ENCODE measurements around the gene MCUR1. TPM values are rescaled to one million over a fixed set of nuclear protein-coding genes. Genes with fewer than 3 reads are reported as not detected.
"Not testable (repeated sequence)": the region's sequence is repeated elsewhere in the genome, so short reads cannot be mapped to it uniquely, and the experiment has no call there.

The MCUR1 gene
- polyA plus RNA-seq, 2 donors: 10.4 to 40.0 TPM

GRCh38 chr6:13789746-13790145 is 24.6 kb downstream of the MCUR1 start:
- no peak overlapping the region for H3K27ac ChIP-seq (ENCODE audit: low read depth in 2 of 2, low read length in 1 of 2)
- no peaks in the 10 kb centered on the region for H3K36me3 ChIP-seq (ENCODE audit: control insufficient read depth in 2 of 2, insufficient read depth in 2 of 2, low read length in 1 of 2)
- no peaks in the 10 kb centered on the region for H3K27me3 ChIP-seq (ENCODE audit: control insufficient read depth in 1 of 2, insufficient read depth in 2 of 2, low read length in 2 of 2)
- no peaks in the 10 kb centered on the region for H3K4me1 ChIP-seq (ENCODE audit: control insufficient read depth in 2 of 2, insufficient read depth in 2 of 2, low read length in 1 of 2)
- no peaks in the 10 kb centered on the region for H3K9me3 ChIP-seq (ENCODE audit: control insufficient read depth in 2 of 2, insufficient read depth in 1 of 2, low read depth in 1 of 2, low read length in 1 of 2)
- no peak overlapping the region for H3K4me3 ChIP-seq (ENCODE audit: low read depth in 1 of 2, low read length in 2 of 2)
- WGBS, 2 donors: 86 to 93% methylated on average over 1 of the region's 1 CpG

DNA sequence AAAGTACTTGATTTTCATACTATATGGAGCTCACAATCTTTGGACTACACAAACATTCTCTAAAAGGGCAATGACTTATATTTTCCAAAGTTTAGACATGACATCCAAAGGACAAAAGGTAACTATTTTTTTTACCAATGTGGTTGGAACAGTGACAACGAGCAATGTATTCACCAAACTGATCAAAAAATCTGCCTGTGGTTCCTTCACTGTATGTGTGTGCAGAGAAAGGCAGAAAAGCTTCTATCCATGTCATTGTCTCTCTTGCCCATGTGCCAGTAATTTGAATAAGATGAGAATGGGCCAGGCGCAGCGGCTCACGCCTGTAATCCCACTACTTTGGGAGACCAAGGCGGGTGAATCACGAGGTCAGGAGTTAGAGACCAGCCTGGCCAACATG is 25.5 kb downstream of the MCUR1 start:
- 91 to 93% methylated on average over 6 of the region's 6 CpGs for WGBS, 2 donors
- no peaks in the 10 kb centered on the region for H3K4me1 ChIP-seq (ENCODE audit: control insufficient read depth in 2 of 2, insufficient read depth in 2 of 2, low read length in 1 of 2)
- no peaks in the 10 kb centered on the region for H3K36me3 ChIP-seq (ENCODE audit: control insufficient read depth in 2 of 2, insufficient read depth in 2 of 2, low read length in 1 of 2)
- H3K27me3 ChIP-seq (ENCODE audit: control insufficient read depth in 1 of 2, insufficient read depth in 2 of 2, low read length in 2 of 2): no peaks in the 10 kb centered on the region
- no peaks in the 10 kb centered on the region for H3K9me3 ChIP-seq (ENCODE audit: control insufficient read depth in 2 of 2, insufficient read depth in 1 of 2, low read depth in 1 of 2, low read length in 1 of 2)
- no peak overlapping the region for H3K27ac ChIP-seq (ENCODE audit: low read depth in 2 of 2, low read length in 1 of 2)
- H3K4me3 ChIP-seq (ENCODE audit: low read depth in 1 of 2, low read length in 2 of 2): no peak overlapping the region

GRCh38 chr6:13787137-13787536 is 27.2 kb downstream of the MCUR1 start:
- Histone ChIP-seq H3K27ac (ENCODE audit: low read depth in 2 of 2, low read length in 1 of 2) (peak overlapping the region in 1 of 2 donors; percentile 40), H3K36me3 (ENCODE audit: control insufficient read depth in 2 of 2, insufficient read depth in 2 of 2, low read length in 1 of 2) (no peaks in the 10 kb centered on the region), H3K4me1 (ENCODE audit: control insufficient read depth in 2 of 2, insufficient read depth in 2 of 2, low read length in 1 of 2) (no peaks in the 10 kb centered on the region), H3K4me3 (ENCODE audit: low read depth in 1 of 2, low read length in 2 of 2) (no peak overlapping the region), H3K27me3 (ENCODE audit: control insufficient read depth in 1 of 2, insufficient read depth in 2 of 2, low read length in 2 of 2) (no peaks in the 10 kb centered on the region), H3K9me3 (ENCODE audit: control insufficient read depth in 2 of 2, insufficient read depth in 1 of 2, low read depth in 1 of 2, low read length in 1 of 2) (no peaks in the 10 kb centered on the region)
- 31 to 39% methylated on average over 8 of the region's 8 CpGs for WGBS, 2 donors

DNA sequence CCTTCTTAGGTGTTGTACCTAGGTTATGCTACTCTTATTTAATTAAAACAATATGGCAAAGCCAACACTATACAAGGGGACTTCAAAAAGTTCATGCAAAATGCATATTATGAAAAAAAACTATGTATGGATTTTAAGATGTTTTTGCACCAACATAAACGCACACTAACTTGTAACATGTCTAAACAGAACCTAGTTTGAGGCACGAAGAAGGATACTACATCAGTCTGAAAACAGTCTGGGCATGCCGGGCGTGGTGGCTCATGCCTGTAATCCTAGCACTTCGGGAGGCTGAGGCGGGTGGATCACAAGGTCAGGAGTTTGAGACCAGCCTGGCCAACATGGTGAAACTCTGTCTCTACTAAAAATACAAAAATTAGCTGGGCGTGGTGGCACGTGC is 34.2 kb downstream of the MCUR1 start:
- not testable (repeated sequence) for H3K9me3 ChIP-seq (ENCODE audit: control insufficient read depth in 2 of 2, insufficient read depth in 1 of 2, low read depth in 1 of 2, low read length in 1 of 2); H3K27ac ChIP-seq (ENCODE audit: low read depth in 2 of 2, low read length in 1 of 2); H3K36me3 ChIP-seq (ENCODE audit: control insufficient read depth in 2 of 2, insufficient read depth in 2 of 2, low read length in 1 of 2); H3K4me1 ChIP-seq (ENCODE audit: control insufficient read depth in 2 of 2, insufficient read depth in 2 of 2, low read length in 1 of 2); H3K4me3 ChIP-seq (ENCODE audit: low read depth in 1 of 2, low read length in 2 of 2); H3K27me3 ChIP-seq (ENCODE audit: control insufficient read depth in 1 of 2, insufficient read depth in 2 of 2, low read length in 2 of 2)
- 78 to 90% methylated on average over 8 of the region's 8 CpGs for WGBS, 2 donors

GRCh38 chr6:13778028-13778427 is 36.3 kb downstream of the MCUR1 start:
- Histone ChIP-seq H3K27ac (ENCODE audit: low read depth in 2 of 2, low read length in 1 of 2) (no peak overlapping the region), H3K4me3 (ENCODE audit: low read depth in 1 of 2, low read length in 2 of 2) (no peak overlapping the region), H3K9me3 (ENCODE audit: control insufficient read depth in 2 of 2, insufficient read depth in 1 of 2, low read depth in 1 of 2, low read length in 1 of 2) (no peaks in the 10 kb centered on the region), H3K36me3 (ENCODE audit: control insufficient read depth in 2 of 2, insufficient read depth in 2 of 2, low read length in 1 of 2) (no peaks in the 10 kb centered on the region), H3K27me3 (ENCODE audit: control insufficient read depth in 1 of 2, insufficient read depth in 2 of 2, low read length in 2 of 2) (no peaks in the 10 kb centered on the region), H3K4me1 (ENCODE audit: control insufficient read depth in 2 of 2, insufficient read depth in 2 of 2, low read length in 1 of 2) (no peaks in the 10 kb centered on the region)
- 90 to 92% methylated on average over 6 of the region's 6 CpGs for WGBS, 2 donors

DNA sequence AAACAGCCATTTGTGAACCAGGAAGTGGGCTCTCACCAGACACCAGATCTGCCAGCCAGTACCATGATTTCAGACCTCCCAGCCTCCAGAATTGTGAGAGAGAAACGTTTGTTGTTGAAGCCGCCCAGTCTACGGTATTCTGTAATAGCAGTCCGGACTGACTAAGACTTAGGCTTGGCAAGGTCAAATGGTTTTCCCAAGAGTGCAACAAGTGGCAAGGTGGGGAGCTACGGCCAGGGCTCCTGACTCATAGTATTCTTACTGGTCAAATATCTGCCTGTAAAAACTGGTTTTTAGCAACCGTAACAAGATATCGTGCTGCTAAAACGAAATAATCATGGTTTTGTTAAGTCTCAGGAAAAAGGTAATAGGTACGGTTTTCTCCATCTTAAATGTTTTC is 37.8 kb downstream of the MCUR1 start:
- H3K4me1 ChIP-seq (ENCODE audit: control insufficient read depth in 2 of 2, insufficient read depth in 2 of 2, low read length in 1 of 2): no peaks in the 10 kb centered on the region
- H3K36me3 ChIP-seq (ENCODE audit: control insufficient read depth in 2 of 2, insufficient read depth in 2 of 2, low read length in 1 of 2): no peaks in the 10 kb centered on the region
- no peak overlapping the region for H3K4me3 ChIP-seq (ENCODE audit: low read depth in 1 of 2, low read length in 2 of 2)
- no peaks in the 10 kb centered on the region for H3K27me3 ChIP-seq (ENCODE audit: control insufficient read depth in 1 of 2, insufficient read depth in 2 of 2, low read length in 2 of 2)
- no peaks in the 10 kb centered on the region for H3K9me3 ChIP-seq (ENCODE audit: control insufficient read depth in 2 of 2, insufficient read depth in 1 of 2, low read depth in 1 of 2, low read length in 1 of 2)
- H3K27ac ChIP-seq (ENCODE audit: low read depth in 2 of 2, low read length in 1 of 2): no peak overlapping the region
- 90 to 92% methylated on average over 9 of the region's 9 CpGs for WGBS, 2 donors

- H3K36me3 ChIP-seq (ENCODE audit: control insufficient read depth in 2 of 2, insufficient read depth in 2 of 2, low read length in 1 of 2); H3K4me1 ChIP-seq (ENCODE audit: control insufficient read depth in 2 of 2, insufficient read depth in 2 of 2, low read length in 1 of 2); H3K9me3 ChIP-seq (ENCODE audit: control insufficient read depth in 2 of 2, insufficient read depth in 1 of 2, low read depth in 1 of 2, low read length in 1 of 2); H3K27ac ChIP-seq (ENCODE audit: low read depth in 2 of 2, low read length in 1 of 2); H3K4me3 ChIP-seq (ENCODE audit: low read depth in 1 of 2, low read length in 2 of 2); H3K27me3 ChIP-seq (ENCODE audit: control insufficient read depth in 1 of 2, insufficient read depth in 2 of 2, low read length in 2 of 2): not testable (repeated sequence)
- whole genome bisulfite sequencing, 2 donors: 83 to 87% methylated on average over 9 of the region's 9 CpGs
These were observed 38.9 kb downstream of the MCUR1 start for GRCh38 chr6:13775466-13775865.

DNA sequence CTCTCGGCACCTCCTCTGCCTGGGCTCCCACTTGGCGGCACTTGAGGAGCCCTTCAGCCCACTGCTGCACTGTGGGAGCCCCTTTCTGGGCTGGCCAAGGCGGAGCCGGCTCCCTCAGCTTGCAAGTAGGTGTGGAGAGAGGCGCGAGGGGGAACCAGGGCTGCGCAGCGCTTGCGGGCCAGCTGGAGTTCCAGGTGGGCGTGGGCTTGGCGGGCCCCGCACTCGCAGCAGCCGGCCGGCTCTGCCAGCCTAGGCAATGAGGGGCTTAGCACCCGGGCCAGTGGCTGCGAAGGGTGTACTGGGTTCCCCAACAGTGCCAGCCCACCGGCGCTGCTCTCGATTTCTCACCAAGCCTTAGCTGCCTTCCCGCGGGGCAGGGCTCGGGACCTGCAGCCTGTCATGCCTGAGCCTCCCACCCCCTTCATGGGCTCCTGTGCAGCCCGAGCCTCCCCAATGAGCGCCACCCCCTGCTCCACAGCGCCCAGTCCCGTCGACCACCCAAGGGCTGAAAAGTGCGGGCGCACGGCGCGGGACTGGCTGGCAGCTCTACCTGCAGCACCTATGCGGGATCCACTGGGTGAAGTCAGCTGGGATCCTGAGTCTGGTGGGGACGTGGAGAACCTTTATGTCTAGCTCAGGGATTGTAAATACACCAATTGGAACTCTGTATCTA is 41.9 kb downstream of the MCUR1 start:
- H3K27ac ChIP-seq (ENCODE audit: low read depth in 2 of 2, low read length in 1 of 2); H3K4me3 ChIP-seq (ENCODE audit: low read depth in 1 of 2, low read length in 2 of 2); H3K27me3 ChIP-seq (ENCODE audit: control insufficient read depth in 1 of 2, insufficient read depth in 2 of 2, low read length in 2 of 2); H3K4me1 ChIP-seq (ENCODE audit: control insufficient read depth in 2 of 2, insufficient read depth in 2 of 2, low read length in 1 of 2); H3K36me3 ChIP-seq (ENCODE audit: control insufficient read depth in 2 of 2, insufficient read depth in 2 of 2, low read length in 1 of 2); H3K9me3 ChIP-seq (ENCODE audit: control insufficient read depth in 2 of 2, insufficient read depth in 1 of 2, low read depth in 1 of 2, low read length in 1 of 2): not testable (repeated sequence)
- 97% methylated on average over 27 to 35 of the region's 35 CpGs for WGBS, 2 donors

DNA sequence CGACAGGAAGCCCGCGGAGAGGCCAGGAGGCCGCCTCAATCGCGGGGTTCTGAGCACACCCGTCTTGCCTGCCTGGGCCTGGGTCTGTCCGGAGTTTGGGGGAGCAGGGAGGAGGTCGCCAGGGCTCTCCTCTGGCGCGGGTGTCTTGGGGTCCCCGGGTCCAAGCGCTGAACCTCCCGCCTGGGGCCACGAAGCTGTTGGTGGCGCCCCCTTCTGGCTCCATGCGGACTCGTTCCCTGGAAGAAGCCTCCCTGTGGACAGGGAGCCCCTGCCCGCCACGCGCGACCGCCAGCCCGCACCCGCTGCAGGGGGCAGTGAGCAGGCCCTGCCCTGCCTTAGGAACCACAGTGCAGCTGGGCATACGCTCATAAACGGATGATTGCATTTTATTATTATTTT is 44.7 kb downstream of the MCUR1 start:
- Histone ChIP-seq H3K9me3 (ENCODE audit: control insufficient read depth in 2 of 2, insufficient read depth in 1 of 2, low read depth in 1 of 2, low read length in 1 of 2) (no peaks in the 10 kb centered on the region), H3K36me3 (ENCODE audit: control insufficient read depth in 2 of 2, insufficient read depth in 2 of 2, low read length in 1 of 2) (no peaks in the 10 kb centered on the region), H3K4me3 (ENCODE audit: low read depth in 1 of 2, low read length in 2 of 2) (no peak overlapping the region), H3K27me3 (ENCODE audit: control insufficient read depth in 1 of 2, insufficient read depth in 2 of 2, low read length in 2 of 2) (no peaks in the 10 kb centered on the region), H3K27ac (ENCODE audit: low read depth in 2 of 2, low read length in 1 of 2) (no peak overlapping the region), H3K4me1 (ENCODE audit: control insufficient read depth in 2 of 2, insufficient read depth in 2 of 2, low read length in 1 of 2) (peaks cover 0 to 2% of the 10 kb centered on the region in 2 donors)
- WGBS, 2 donors: 88 to 89% methylated on average over 27 of the region's 27 CpGs

- peaks cover 0 to 2% of the 10 kb centered on the region in 2 donors for H3K4me1 ChIP-seq (ENCODE audit: control insufficient read depth in 2 of 2, insufficient read depth in 2 of 2, low read length in 1 of 2)
- WGBS, 2 donors: 96% methylated on average over 46 to 47 of the region's 47 CpGs
- no peaks in the 10 kb centered on the region for H3K9me3 ChIP-seq (ENCODE audit: control insufficient read depth in 2 of 2, insufficient read depth in 1 of 2, low read depth in 1 of 2, low read length in 1 of 2)
- H3K4me3 ChIP-seq (ENCODE audit: low read depth in 1 of 2, low read length in 2 of 2): no peak overlapping the region
- H3K27me3 ChIP-seq (ENCODE audit: control insufficient read depth in 1 of 2, insufficient read depth in 2 of 2, low read length in 2 of 2): no peaks in the 10 kb centered on the region
- no peaks in the 10 kb centered on the region for H3K36me3 ChIP-seq (ENCODE audit: control insufficient read depth in 2 of 2, insufficient read depth in 2 of 2, low read length in 1 of 2)
- H3K27ac ChIP-seq (ENCODE audit: low read depth in 2 of 2, low read length in 1 of 2): no peak overlapping the region
These were observed 45.2 kb downstream of the MCUR1 start for GRCh38 chr6:13769034-13769654.

Data from esophagus (tissue), 2 donors.